Measurements from ENCODE around the gene GATAD2B. TPM values are rescaled to one million over a fixed set of nuclear protein-coding genes. Genes with fewer than 3 reads are reported as not detected.
"Not testable (repeated sequence)": the region's sequence is repeated elsewhere in the genome, so short reads cannot be mapped to it uniquely, and the experiment has no call there.

GATAD2B gene
- total RNA-seq, 2 donors from 2014 or later = 47.8 to 51.1 TPM

GRCh38 chr1:153869486-153869885 lies 53.3 kb downstream of the GATAD2B start:
- Mint-ChIP-seq H3K9me3 (no peaks in the 10 kb centered on the region), H3K36me3 (ENCODE audit: low read depth) (peaks cover 26% of the 10 kb centered on the region), H3K4me3 (no peak overlapping the region), H3K27ac (no peak overlapping the region), H3K4me1 (peaks cover 17% of the 10 kb centered on the region), H3K27me3 (no peaks in the 10 kb centered on the region)
- no peak for ATAC-seq (replicated peaks)

- no peak for ATAC-seq (replicated peaks)
- Mint-ChIP-seq H3K4me1 (peaks cover 24% of the 10 kb centered on the region), H3K27ac (peak overlapping the region; percentile 74), H3K4me3 (no peak overlapping the region), H3K36me3 (ENCODE audit: low read depth) (peaks cover 27% of the 10 kb centered on the region), H3K27me3 (no peaks in the 10 kb centered on the region), H3K9me3 (no peaks in the 10 kb centered on the region)
Measured at GRCh38 chr1:153866045-153866850, 56.5 kb downstream of the GATAD2B start.

- Mint-ChIP-seq H3K4me3 (no peak overlapping the region), H3K36me3 (ENCODE audit: low read depth) (peaks cover 48% of the 10 kb centered on the region), H3K9me3 (no peaks in the 10 kb centered on the region), H3K4me1 (peaks cover 24% of the 10 kb centered on the region), H3K27me3 (no peaks in the 10 kb centered on the region), H3K27ac (no peak overlapping the region)
- no peak for ATAC-seq (replicated peaks)
Measured at GRCh38 chr1:153860285-153860684, 62.5 kb downstream of the GATAD2B start.

- Mint-ChIP-seq H3K27ac (peak overlapping the region; percentile 64), H3K4me1 (peaks cover 16% of the 10 kb centered on the region), H3K9me3 (no peaks in the 10 kb centered on the region), H3K36me3 (ENCODE audit: low read depth) (peaks cover 53% of the 10 kb centered on the region), H3K4me3 (no peak overlapping the region), H3K27me3 (no peaks in the 10 kb centered on the region)
- ATAC-seq (replicated peaks) = no peak
Measured at GRCh38 chr1:153857505-153857904, 65.3 kb downstream of the GATAD2B start.

- no peak for ATAC-seq (replicated peaks)
- Mint-ChIP-seq H3K36me3 (ENCODE audit: low read depth) (peaks cover 60% of the 10 kb centered on the region), H3K27me3 (no peaks in the 10 kb centered on the region), H3K4me1 (peaks cover 19% of the 10 kb centered on the region), H3K4me3 (no peak overlapping the region), H3K27ac (no peak overlapping the region), H3K9me3 (no peaks in the 10 kb centered on the region)
Measured at GRCh38 chr1:153856763-153857162, 66.0 kb downstream of the GATAD2B start.

GRCh38 chr1:153852170-153852569 lies 70.6 kb downstream of the GATAD2B start:
- Mint-ChIP-seq H3K36me3 (ENCODE audit: low read depth) (peaks cover 55% of the 10 kb centered on the region), H3K9me3 (no peaks in the 10 kb centered on the region), H3K4me1 (peaks cover 12% of the 10 kb centered on the region), H3K27me3 (no peaks in the 10 kb centered on the region), H3K4me3 (no peak overlapping the region), H3K27ac (no peak overlapping the region)
- no peak for ATAC-seq (replicated peaks)

- peaks cover 12% of the 10 kb centered on the region for H3K4me1 Mint-ChIP-seq
- H3K36me3 Mint-ChIP-seq (ENCODE audit: low read depth) = peaks cover 40% of the 10 kb centered on the region
- H3K27me3 Mint-ChIP-seq = no peaks in the 10 kb centered on the region
- peak overlapping the region; percentile 53 for H3K4me3 Mint-ChIP-seq
- peak overlapping the region; percentile 87 for H3K27ac Mint-ChIP-seq
- peak; percentile 68 for ATAC-seq (replicated peaks)
- no peaks in the 10 kb centered on the region for H3K9me3 Mint-ChIP-seq
Measured at GRCh38 chr1:153849487-153850185, 73.1 kb downstream of the GATAD2B start.

- ATAC-seq (replicated peaks) = no peak
- Mint-ChIP-seq H3K27me3 (no peaks in the 10 kb centered on the region), H3K27ac (peak overlapping the region; percentile 35), H3K4me3 (no peak overlapping the region), H3K4me1 (peaks cover 15% of the 10 kb centered on the region), H3K36me3 (ENCODE audit: low read depth) (peaks cover 40% of the 10 kb centered on the region), H3K9me3 (no peaks in the 10 kb centered on the region)
Measured at GRCh38 chr1:153848805-153849204, 74.0 kb downstream of the GATAD2B start.

- no peak for ATAC-seq (replicated peaks)
- H3K27me3 Mint-ChIP-seq = no peaks in the 10 kb centered on the region
- no peak overlapping the region for H3K27ac Mint-ChIP-seq
- peaks cover 26% of the 10 kb centered on the region for H3K4me1 Mint-ChIP-seq
- no peaks in the 10 kb centered on the region for H3K9me3 Mint-ChIP-seq
- H3K36me3 Mint-ChIP-seq (ENCODE audit: low read depth) = peaks cover 14% of the 10 kb centered on the region
- H3K4me3 Mint-ChIP-seq = no peak overlapping the region
Measured at GRCh38 chr1:153845158-153845557, 77.6 kb downstream of the GATAD2B start.

GRCh38 chr1:153844349-153844748 lies 78.4 kb downstream of the GATAD2B start:
- Mint-ChIP-seq H3K4me1 (peaks cover 18% of the 10 kb centered on the region), H3K27ac (peak overlapping the region; percentile 44)
- H3K9me3 Mint-ChIP-seq; H3K27me3 Mint-ChIP-seq; H3K36me3 Mint-ChIP-seq (ENCODE audit: low read depth); H3K4me3 Mint-ChIP-seq; ATAC-seq (replicated peaks): not testable (repeated sequence)

GRCh38 chr1:153842006-153842471 lies 80.7 kb downstream of the GATAD2B start:
- H3K4me3 Mint-ChIP-seq = no peak overlapping the region
- peak overlapping the region; percentile 10 for H3K27ac Mint-ChIP-seq
- peaks cover 24% of the 10 kb centered on the region for H3K36me3 Mint-ChIP-seq (ENCODE audit: low read depth)

GRCh38 chr1:153841463-153841994 lies 81.2 kb downstream of the GATAD2B start:
- H3K4me3 Mint-ChIP-seq = no peak overlapping the region
- H3K9me3 Mint-ChIP-seq = no peaks in the 10 kb centered on the region
- H3K27me3 Mint-ChIP-seq = no peaks in the 10 kb centered on the region
- H3K4me1 Mint-ChIP-seq = peaks cover 24% of the 10 kb centered on the region
- peak overlapping the region; percentile 46 for H3K27ac Mint-ChIP-seq
- no peak for ATAC-seq (replicated peaks)
- H3K36me3 Mint-ChIP-seq (ENCODE audit: low read depth) = peaks cover 24% of the 10 kb centered on the region

More at GRCh38 chr1:153842006-153842471, 80.7 kb downstream of the GATAD2B start:
- peaks cover 24% of the 10 kb centered on the region for H3K4me1 Mint-ChIP-seq
- peak; percentile 68 for ATAC-seq (replicated peaks)
- H3K9me3 Mint-ChIP-seq = no peaks in the 10 kb centered on the region
- H3K27me3 Mint-ChIP-seq = no peaks in the 10 kb centered on the region

GRCh38 chr1:153840774-153841173 lies 82.0 kb downstream of the GATAD2B start:
- H3K4me3 Mint-ChIP-seq; ATAC-seq (replicated peaks); H3K27me3 Mint-ChIP-seq; H3K9me3 Mint-ChIP-seq: not testable (repeated sequence)
- H3K4me1 Mint-ChIP-seq = peaks cover 24% of the 10 kb centered on the region
- peak overlapping the region; percentile 46 for H3K27ac Mint-ChIP-seq
- peaks cover 24% of the 10 kb centered on the region for H3K36me3 Mint-ChIP-seq (ENCODE audit: low read depth)

GRCh38 chr1:153833968-153834367 lies 88.8 kb downstream of the GATAD2B start:
- not testable (repeated sequence) for H3K4me3 Mint-ChIP-seq; ATAC-seq (replicated peaks); H3K9me3 Mint-ChIP-seq; H3K27ac Mint-ChIP-seq; H3K27me3 Mint-ChIP-seq
- peaks cover 13% of the 10 kb centered on the region for H3K4me1 Mint-ChIP-seq
- peaks cover 40% of the 10 kb centered on the region for H3K36me3 Mint-ChIP-seq (ENCODE audit: low read depth)
